GM06990 (cell line): ENCODE measurements around the gene WDR91.

ENCODE experiments used
- DNase-seq: peaks from one replicate; pipeline ENCODE4 v3.0.0-alpha.2; 2011; ENCODE audit not compliant: insufficient read length; ENCODE audit errors: extremely low read depth
- H3K27me3 ChIP-seq: replicated peaks from 2 replicates; pipeline ENCODE4 v1.6.0; 2011; ENCODE audit warnings: low read length; ENCODE audit not compliant: control insufficient read depth, insufficient read depth
- H3K36me3 ChIP-seq: 2 replicates; pipeline ENCODE4 v1.5.1; 2011; ENCODE audit warnings: low read length; ENCODE audit not compliant: control insufficient read depth, insufficient read depth
- H3K4me3 ChIP-seq: replicated peaks from 2 replicates; pipeline ENCODE4 v1.5.1; 2011; ENCODE audit warnings: low read depth, mild to moderate bottlenecking, control low read depth, low read length
- CTCF ChIP-seq: IDR thresholded peaks from 2 replicates; pipeline ENCODE4 v1.5.1; 2011; ENCODE audit warnings: low read length, control low read depth, mild to moderate bottlenecking, inconsistent platforms; ENCODE audit not compliant: insufficient read depth, poor library complexity, severe bottlenecking

Gene WDR91

GRCh38 chr7:135158141-135158655 is 53.1 kb downstream of the WDR91 start:
- Histone ChIP-seq H3K4me3 (no peak overlapping the region), H3K27me3 (no peaks in the 10 kb centered on the region), H3K36me3 (peaks cover 8% of the 10 kb centered on the region)
- DNase-seq, result no peak
- no peak for TF ChIP-seq CTCF

- peaks cover 8% of the 10 kb centered on the region for H3K36me3 ChIP-seq
- H3K27me3 ChIP-seq, result no peaks in the 10 kb centered on the region
- DNase-seq, result no peak
- TF ChIP-seq CTCF, result no peak
- no peak overlapping the region for H3K4me3 ChIP-seq
Measured at GRCh38 chr7:135156290-135156689, 55.0 kb downstream of the WDR91 start.

- Histone ChIP-seq H3K27me3 (no peaks in the 10 kb centered on the region), H3K36me3 (peaks cover 8% of the 10 kb centered on the region), H3K4me3 (no peak overlapping the region)
- TF ChIP-seq CTCF, result no peak
- DNase-seq, result no peak
Measured at GRCh38 chr7:135154734-135155133, 56.6 kb downstream of the WDR91 start.

- Histone ChIP-seq H3K27me3 (no peaks in the 10 kb centered on the region), H3K4me3 (no peak overlapping the region), H3K36me3 (peaks cover 3% of the 10 kb centered on the region)
- no peak for TF ChIP-seq CTCF
- DNase-seq, result no peak
Measured at GRCh38 chr7:135152442-135152841, 58.9 kb downstream of the WDR91 start.

DNA sequence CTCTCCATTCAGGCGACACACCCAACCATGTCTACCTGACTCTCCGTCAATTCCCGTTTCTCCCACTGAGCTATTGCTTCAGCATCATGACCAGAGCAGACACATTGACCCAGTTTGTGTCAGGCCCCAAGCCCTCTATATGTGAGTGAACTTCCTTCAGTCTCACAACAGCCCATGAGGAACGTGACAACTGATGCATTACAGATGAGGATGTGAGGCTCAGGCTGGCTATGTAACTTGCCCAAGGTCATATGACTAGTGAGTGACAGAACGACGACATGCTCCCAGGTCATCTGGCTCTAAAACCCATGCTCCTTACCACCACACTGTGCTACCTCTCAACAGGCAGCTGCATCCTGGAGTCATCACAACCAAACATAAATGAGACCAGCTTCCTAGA is 59.8 kb downstream of the WDR91 start:
- Histone ChIP-seq H3K27me3 (no peaks in the 10 kb centered on the region), H3K4me3 (no peak overlapping the region), H3K36me3 (no peaks in the 10 kb centered on the region)
- no peak for TF ChIP-seq CTCF
- DNase-seq, result no peak

- no peak for TF ChIP-seq CTCF
Measured at GRCh38 chr7:135151132-135151531, 60.2 kb downstream of the WDR91 start.

More at GRCh38 chr7:135151132-135151531, 60.2 kb downstream of the WDR91 start:
- no peak for DNase-seq
- Histone ChIP-seq H3K4me3 (no peak overlapping the region), H3K36me3 (no peaks in the 10 kb centered on the region), H3K27me3 (no peaks in the 10 kb centered on the region)
